Ureter (tissue), 1 donor: ENCODE measurements around the gene TRIM71. TPM values are rescaled to one million over a fixed set of nuclear protein-coding genes. Genes with fewer than 3 reads are reported as not detected.
"Not testable (repeated sequence)": the region's sequence is repeated elsewhere in the genome, so short reads cannot be mapped to it uniquely, and the experiment has no call there.

Experiments used
- DNase-seq: peaks from one replicate; pipeline ENCODE4 v3.0.0-alpha.2; 2020; ENCODE audit warnings: low spot score
- total RNA-seq: library from RNA; stranded (reverse); gene quantifications from one replicate; pipeline ENCODE4 v1.2.4, GENCODE V29; 2023
- donor health status: DM: yes; HTN: yes; CAD: no.

TRIM71 gene
- total RNA-seq, 1 donor from 2014 or later = not detected

DNA sequence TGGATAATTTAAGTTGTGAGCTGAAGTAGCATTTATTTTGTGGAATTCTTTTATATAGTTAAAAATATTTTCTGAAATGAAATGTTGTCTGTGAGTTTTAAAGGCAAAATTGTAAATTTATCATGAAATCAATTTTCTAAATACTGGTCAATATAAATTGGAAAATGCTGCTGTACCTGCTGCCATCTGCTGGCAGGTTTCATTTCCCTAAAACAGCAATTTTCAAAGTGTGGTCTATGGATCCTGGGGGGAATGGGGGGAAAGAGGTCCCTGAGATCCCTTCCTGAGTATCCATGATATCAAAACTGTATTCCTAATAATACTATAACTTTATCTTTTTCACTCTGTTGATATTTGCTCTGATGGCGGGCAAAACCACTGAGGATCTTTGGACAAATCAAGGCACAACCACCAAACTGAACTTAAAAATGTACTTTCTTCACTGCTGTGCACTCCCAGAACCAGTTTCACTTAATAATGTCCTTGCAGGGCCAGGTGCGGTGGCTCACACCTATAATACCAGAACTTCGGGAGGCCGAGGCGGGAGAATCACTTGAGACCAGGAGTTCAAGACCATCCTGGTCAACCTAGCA, 116.4 kb downstream of the TRIM71 start:
- no peak for DNase-seq

DNA sequence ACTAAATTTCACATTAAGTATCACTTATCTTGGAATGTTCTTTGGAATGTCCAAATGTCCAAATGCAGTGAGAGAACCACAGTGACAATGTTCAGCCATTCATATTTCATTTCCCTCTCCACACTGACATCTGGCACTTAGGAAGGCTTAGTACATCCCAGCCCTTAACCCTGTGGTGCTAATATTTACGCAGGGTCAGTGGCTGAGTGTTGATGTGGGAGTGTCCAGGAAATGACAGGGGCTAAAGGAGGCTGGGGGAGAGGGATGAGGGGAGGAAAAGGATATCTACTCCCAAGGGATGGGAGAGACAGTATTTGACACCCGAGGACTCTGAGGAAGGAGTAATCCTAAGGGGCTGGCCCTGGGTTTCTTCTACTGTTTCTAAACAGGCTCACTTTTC, 119.5 kb downstream of the TRIM71 start:
- no peak for DNase-seq

DNA sequence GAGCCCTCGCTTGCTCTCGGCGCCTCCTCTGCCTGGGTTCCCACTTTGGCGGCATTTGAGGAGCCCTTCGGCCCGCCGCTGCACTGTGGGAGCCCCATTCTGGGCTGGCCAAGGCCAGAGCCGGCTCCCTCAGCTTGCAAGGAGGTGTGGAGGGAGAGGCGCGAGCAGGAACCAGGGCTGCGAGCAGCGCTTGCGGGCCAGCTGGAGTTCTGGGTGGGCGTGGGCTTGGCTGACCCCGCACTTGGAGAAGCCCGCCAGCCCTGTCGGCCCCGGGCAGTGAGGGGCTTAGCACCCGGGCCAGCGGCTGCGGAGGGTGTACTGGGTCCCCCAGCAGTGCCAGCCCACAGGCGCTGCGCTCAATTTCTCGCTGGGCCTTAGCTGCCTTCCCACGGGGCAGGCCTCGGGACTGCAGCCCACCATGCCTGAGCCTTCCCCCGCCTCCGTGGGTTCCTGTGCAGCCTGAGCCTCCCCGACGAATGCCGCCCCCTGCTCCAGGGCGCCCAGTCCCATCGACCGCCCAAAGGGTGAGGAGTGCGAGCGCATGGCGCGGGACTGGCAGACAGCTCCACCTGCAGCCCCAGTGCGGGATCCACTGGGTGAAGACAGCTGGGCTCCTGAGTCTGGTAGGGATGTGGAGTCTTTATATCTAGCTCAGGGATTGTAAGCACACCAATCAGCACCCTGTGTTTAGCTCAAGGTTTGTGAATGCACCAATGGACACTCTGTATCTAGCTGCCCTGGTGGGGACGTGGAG, 121.9 kb downstream of the TRIM71 start:
- not testable (repeated sequence) for DNase-seq

DNA sequence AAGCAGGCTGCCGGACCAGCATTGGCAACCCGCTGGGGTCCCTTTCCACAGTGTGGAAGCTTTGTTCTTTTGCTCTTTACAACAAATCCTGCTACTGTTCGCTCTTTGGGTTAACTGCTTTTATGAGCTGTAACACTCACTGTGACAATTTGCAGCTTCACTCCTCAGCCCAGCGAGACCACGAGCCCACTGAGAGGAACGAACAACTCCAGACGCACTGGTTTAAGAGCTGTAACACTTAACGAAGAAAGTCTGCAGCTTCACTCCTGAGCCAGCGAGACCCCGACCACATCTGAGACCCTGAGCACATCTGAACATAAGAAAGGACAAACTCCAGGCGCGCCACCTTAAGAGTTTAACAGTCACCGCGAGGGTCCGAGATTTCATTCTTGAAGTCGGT, 122.9 kb downstream of the TRIM71 start:
- no peak for DNase-seq

DNA sequence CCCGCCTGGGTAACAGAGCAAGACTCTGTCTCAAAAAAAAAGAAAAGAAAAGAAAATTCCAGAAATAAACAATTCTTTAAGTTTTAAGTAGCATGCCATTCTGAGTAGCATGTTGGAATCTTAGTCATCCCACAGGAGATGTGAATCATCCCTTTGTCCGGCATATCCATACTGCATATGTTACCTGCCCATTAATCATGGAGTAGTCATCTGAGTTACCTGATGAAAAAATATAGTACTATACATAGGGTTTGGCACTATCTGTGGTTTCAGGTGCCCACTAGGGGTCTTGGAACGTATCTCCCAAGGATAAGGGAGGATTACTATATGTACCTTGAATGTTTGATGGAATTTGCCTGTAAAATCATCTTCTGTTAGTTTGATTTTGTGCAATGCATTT, 127.3 kb downstream of the TRIM71 start:
- no peak for DNase-seq

DNA sequence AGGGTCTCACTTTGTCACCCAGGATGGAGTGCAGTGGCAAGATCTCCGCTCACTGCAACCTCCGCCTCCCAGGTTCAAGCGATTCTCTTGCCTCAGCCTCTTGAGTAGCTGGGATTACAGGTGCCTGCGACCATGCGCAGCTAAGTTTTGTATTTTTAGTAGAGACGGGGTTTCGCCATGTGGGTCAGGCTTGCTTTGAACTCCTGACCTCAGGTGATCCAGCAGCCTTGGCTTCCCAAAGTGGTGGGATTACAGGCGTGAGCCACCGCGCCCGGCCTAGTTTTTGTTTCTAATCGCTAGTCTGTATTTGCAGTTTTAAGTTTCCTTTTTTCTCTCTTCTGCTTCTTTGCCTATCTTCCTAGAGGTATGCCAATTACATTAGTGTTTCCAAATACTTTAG, 127.8 kb downstream of the TRIM71 start:
- DNase-seq = not testable (repeated sequence)

DNA sequence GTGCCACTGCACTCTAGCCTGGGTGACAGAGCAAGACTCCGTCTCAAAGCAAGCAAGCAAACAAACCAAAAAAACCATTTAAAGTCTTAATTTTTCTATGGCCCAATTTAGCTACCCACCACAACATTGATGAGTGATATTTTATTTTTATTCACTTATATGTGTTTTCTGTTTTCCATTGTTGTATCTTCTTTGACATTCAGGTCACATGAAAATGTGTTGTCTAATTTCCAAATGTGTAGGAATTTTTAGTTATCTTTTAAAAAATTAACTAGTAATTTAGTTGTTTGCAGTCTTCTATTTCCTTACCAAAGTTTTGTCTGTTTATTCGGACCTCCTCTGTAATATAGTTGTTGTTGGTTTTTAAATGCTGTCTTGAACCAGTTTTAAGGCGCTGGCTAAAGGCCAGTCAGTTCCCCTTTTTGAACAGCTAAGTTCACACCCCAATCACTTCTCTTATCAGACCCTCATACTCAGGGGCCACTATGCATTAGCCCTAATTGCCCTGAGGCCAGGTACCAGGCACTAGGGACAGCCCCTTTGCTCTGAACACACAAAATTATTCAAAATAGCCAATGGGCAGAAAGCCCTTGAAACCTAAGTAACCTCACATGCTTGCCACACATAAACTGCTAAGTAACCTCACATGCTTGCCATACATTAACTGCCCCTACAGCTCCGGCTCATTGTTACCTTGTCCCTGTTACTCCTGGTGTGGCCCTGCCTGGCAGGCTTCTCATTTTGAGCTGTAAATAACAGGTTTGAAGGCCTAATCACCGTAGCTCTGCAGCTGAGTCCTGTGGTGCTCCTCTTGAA, 129.4 kb downstream of the TRIM71 start:
- DNase-seq = no peak

Other genes starting within 250 kb of the TRIM71 start
- gene DYNC1LI1, start 247.1 kb upstream of the TRIM71 start, total RNA-seq = 26.2 TPM
- gene CNOT10, start 132.8 kb upstream of the TRIM71 start, total RNA-seq = 56.7 TPM
- 0.23 TPM for gene CCR4, start 133.6 kb downstream of the TRIM71 start, total RNA-seq